ENCODE results near the gene PPIA.
A peak's percentile ranks its signal among the peaks of the same experiment; 100 is the strongest.
"Not testable (repeated sequence)": the region's sequence is repeated elsewhere in the genome, so short reads cannot be mapped to it uniquely, and the experiment has no call there.

Gene PPIA

GRCh38 chr7:44787762-44788161 lies 8.7 kb upstream of the PPIA start:
- Mint-ChIP-seq H3K27me3 (no peaks in the 10 kb centered on the region), H3K4me1 (peaks cover 6% of the 10 kb centered on the region), H3K4me3 (no peak overlapping the region), H3K27ac (peak overlapping the region; percentile 36), H3K36me3 (peaks cover 5% of the 10 kb centered on the region), H3K9me3 (peaks cover 5% of the 10 kb centered on the region)
- ATAC-seq (ENCODE audit: low read depth) (no peak), DNase-seq (ENCODE audit: low spot score in 2 of 2) (no peak)

GRCh38 chr7:44789990-44790389 lies 6.5 kb upstream of the PPIA start:
- ATAC-seq (ENCODE audit: low read depth) (no peak), DNase-seq (ENCODE audit: low spot score in 2 of 2) (no peak)
- H3K4me3 Mint-ChIP-seq, result no peak overlapping the region

DNA sequence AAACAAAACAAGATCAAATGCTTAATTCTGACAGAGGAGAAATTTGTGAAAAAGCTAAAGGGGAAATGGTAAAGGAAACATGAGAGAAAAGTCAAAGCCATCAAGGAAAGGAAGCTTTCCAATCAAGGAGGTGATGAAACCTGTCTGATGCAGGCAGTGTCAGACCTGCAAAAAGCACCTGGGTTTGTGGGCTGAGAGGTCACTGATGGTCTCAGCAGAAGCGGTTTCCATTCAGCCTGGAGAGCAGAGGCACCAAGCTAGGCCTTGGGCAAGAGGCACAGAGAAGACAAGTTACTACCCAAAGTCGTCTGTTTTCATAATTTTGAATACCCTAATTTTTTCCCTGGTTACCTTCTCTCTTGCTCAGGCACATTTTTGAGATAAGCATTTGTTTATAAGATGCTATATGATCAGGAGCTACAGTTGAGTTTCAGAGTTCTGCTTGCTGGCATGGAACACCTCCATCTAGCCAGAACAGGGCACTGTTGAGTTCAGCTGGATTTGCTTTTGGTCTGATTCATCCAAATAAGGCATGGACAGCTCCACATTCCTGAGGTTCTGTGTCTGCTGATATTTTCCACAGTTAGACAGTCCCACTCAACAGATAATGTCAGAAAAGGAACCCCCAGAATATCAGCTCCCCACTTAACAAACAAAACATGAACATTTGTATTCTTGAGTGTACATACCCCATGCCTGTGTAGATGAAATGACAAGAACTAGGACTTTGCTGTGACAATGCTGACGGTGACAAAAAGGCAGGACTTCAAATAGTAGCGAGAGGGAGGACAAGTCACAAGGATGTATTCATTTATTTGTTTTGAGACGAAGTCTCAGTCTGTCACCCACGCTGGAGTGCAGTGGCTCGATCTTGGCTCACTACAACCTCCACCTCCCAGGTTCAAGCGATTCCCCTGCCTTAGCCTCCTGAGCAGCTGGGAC lies 4.9 kb upstream of the PPIA start:
- ATAC-seq (ENCODE audit: low read depth) (no peak), DNase-seq (ENCODE audit: low spot score in 2 of 2) (no peak)
- no peak overlapping the region for H3K27ac Mint-ChIP-seq
- H3K36me3 Mint-ChIP-seq, result no peaks in the 10 kb centered on the region
- H3K4me3 Mint-ChIP-seq, result no peak overlapping the region
- H3K27me3 Mint-ChIP-seq, result no peaks in the 10 kb centered on the region
- H3K9me3 Mint-ChIP-seq, result no peaks in the 10 kb centered on the region
- peaks cover 6% of the 10 kb centered on the region for H3K4me1 Mint-ChIP-seq

More at GRCh38 chr7:44789990-44790389, 6.5 kb upstream of the PPIA start:
- H3K9me3 Mint-ChIP-seq, result no peaks in the 10 kb centered on the region
- no peaks in the 10 kb centered on the region for H3K36me3 Mint-ChIP-seq
- H3K4me1 Mint-ChIP-seq, result peaks cover 6% of the 10 kb centered on the region
- H3K27ac Mint-ChIP-seq, result no peak overlapping the region
- H3K27me3 Mint-ChIP-seq, result no peaks in the 10 kb centered on the region

- H3K9me3 Mint-ChIP-seq, result no peaks in the 10 kb centered on the region
- no peak for DNase-seq (ENCODE audit: low spot score in 2 of 2)
- peaks cover 12% of the 10 kb centered on the region for H3K4me1 Mint-ChIP-seq
- H3K27me3 Mint-ChIP-seq, result no peaks in the 10 kb centered on the region
- H3K36me3 Mint-ChIP-seq, result peaks cover 2% of the 10 kb centered on the region
- ATAC-seq (ENCODE audit: low read depth), result no peak
- H3K27ac Mint-ChIP-seq, result no peak overlapping the region
- H3K4me3 Mint-ChIP-seq, result no peak overlapping the region
Observed at GRCh38 chr7:44793919-44794318, 2.6 kb upstream of the PPIA start.

DNA sequence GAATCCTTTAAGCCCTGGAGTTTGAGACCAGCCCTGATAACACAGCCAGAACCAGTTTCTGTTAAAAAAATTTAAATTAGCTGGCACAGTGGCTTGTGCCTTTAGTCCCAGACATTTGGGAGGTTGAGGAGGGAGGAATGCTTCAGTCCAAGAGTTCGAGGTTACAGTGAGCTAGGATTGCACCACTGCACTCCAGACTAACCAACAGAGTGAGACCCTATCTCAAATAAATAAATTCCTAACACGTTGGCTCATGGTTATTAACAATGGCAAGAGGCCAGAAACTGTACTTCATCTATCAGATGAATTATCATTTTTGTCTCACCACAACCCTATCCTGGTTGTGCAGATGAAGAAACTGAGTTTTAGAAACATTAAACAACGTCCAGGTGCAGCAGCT lies 2.1 kb upstream of the PPIA start:
- peaks cover 13% of the 10 kb centered on the region for H3K4me1 Mint-ChIP-seq
- H3K36me3 Mint-ChIP-seq, result peaks cover 2% of the 10 kb centered on the region
- no peak for ATAC-seq (ENCODE audit: low read depth)
- H3K4me3 Mint-ChIP-seq, result no peak overlapping the region
- H3K9me3 Mint-ChIP-seq, result no peaks in the 10 kb centered on the region
- no peak overlapping the region for H3K27ac Mint-ChIP-seq
- no peak for DNase-seq (ENCODE audit: low spot score in 2 of 2)
- H3K27me3 Mint-ChIP-seq, result no peaks in the 10 kb centered on the region

DNA sequence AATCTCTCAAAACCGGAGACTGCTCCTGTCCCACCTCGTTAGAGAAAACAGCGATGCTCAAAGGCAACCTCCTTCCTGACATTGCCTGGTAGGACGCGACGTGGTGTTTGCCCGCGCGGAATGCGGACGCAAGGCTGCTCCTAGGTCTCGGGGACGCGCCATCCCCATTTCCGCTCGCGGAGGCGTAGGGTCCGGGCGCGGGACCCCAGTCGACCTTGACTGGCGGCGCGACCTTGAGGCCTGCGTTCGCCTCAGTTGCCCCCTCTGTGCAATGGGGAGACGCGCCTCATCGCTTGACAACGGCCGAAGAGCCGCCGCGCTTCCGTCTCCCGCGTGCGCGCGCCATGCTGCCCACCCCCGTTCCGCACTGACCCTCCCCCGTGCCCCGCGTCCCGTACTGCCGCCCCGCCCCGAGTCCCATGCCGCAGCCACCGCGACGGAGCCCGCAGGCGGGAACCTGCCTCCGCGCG lies 412 bp upstream of the PPIA start:
- ATAC-seq (ENCODE audit: low read depth) (peak; percentile 9), DNase-seq (ENCODE audit: low spot score in 2 of 2) (no peak)
- Mint-ChIP-seq H3K27ac (peak overlapping the region; percentile 97), H3K4me3 (peak overlapping the region; percentile 95), H3K36me3 (peaks cover 13% of the 10 kb centered on the region), H3K4me1 (peaks cover 16% of the 10 kb centered on the region), H3K27me3 (no peaks in the 10 kb centered on the region), H3K9me3 (no peaks in the 10 kb centered on the region)

DNA sequence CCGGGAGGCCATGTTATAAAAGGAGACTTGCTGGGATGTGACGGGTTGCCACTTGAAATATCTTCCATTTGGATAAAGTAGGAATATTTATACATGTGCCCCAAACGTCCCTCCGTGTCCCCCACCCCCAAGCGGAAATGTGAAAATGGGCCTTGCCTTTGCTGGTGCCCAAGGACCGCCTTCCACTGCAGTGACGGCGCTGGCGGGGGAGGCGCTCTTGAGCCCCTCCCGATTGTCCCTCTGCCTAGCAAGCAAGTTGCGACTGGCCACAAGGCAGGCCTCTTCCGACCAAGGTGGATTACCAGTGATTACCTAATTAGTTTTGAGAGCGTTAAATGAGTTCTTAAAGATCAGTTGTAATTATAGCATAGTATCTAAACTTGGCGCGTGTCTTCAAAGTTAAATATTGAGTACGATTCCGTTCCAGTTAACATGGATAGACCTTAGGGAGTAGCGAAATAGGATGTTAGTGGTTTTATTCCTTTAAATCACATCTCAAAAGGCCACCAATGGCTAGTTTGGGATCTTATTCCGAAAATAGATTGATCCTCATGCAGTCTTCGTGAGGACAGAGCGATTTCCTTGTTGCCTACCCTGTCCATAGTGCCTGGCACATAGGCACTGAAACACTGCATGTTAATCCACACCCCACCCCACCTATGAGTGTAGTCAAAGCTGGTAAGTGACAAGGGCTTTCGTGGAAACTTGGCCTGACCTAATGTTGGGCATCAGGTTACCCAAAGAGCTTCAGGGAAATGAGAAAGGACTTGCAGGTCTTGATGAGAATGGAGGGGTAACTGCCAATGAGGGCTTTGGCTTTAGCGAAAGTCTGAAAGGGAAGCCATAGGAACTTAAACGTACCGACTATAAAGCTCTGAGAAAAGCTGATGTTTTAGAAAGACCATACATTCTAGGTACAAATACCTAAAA lies 1.1 kb downstream of the PPIA start:
- peak overlapping the region; percentile 95 for H3K4me3 Mint-ChIP-seq
- H3K36me3 Mint-ChIP-seq, result peaks cover 20% of the 10 kb centered on the region
- peak; percentile 70 to 71 for DNase-seq (ENCODE audit: low spot score in 2 of 2)
- peak overlapping the region; percentile 97 for H3K27ac Mint-ChIP-seq
- H3K27me3 Mint-ChIP-seq, result no peaks in the 10 kb centered on the region
- peak; percentile 51 for ATAC-seq (ENCODE audit: low read depth)
- H3K9me3 Mint-ChIP-seq, result no peaks in the 10 kb centered on the region
- H3K4me1 Mint-ChIP-seq, result peaks cover 16% of the 10 kb centered on the region

DNA sequence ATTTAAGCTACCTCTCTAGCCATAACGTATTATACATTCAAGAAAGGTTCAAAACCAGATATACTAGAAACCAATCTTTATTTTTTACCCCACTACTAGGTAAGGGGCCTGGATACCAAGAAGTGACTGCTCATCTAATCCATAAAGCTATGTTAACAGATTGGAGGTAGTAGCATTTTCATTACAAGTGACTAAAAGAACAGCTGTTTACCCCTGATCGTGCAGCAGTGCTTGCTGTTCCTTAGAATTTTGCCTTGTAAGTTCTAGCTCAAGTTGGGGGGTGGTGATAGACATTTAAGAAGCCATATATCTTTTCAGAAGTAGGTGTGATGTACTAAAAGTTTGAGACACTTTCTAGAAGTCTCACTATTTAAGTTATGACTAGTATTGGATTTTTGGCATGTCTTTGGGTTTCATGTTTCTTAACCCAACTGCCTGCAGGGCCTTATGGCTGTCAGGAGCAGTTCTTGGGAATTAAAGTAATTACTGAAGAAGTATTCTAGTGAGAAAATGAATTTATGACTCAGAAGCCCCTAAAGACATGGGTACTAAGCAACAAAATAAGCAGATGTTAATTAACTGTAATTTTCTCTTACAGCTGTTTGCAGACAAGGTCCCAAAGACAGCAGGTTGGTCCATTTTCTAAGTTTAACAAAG lies 2.3 kb downstream of the PPIA start:
- Mint-ChIP-seq H3K4me1 (peaks cover 18% of the 10 kb centered on the region), H3K9me3 (no peaks in the 10 kb centered on the region), H3K27ac (peak overlapping the region; percentile 97), H3K36me3 (peaks cover 22% of the 10 kb centered on the region), H3K4me3 (peak overlapping the region; percentile 95), H3K27me3 (no peaks in the 10 kb centered on the region)
- no peak for ATAC-seq (ENCODE audit: low read depth)
- no peak for DNase-seq (ENCODE audit: low spot score in 2 of 2)

GRCh38 chr7:44799939-44800338 lies 3.5 kb downstream of the PPIA start:
- ATAC-seq (ENCODE audit: low read depth) (no peak), DNase-seq (ENCODE audit: low spot score in 2 of 2) (no peak)
- Mint-ChIP-seq H3K36me3 (peaks cover 22% of the 10 kb centered on the region), H3K4me1 (peaks cover 18% of the 10 kb centered on the region), H3K27ac (peak overlapping the region; percentile 64), H3K9me3 (no peaks in the 10 kb centered on the region), H3K4me3 (no peak overlapping the region), H3K27me3 (no peaks in the 10 kb centered on the region)

DNA sequence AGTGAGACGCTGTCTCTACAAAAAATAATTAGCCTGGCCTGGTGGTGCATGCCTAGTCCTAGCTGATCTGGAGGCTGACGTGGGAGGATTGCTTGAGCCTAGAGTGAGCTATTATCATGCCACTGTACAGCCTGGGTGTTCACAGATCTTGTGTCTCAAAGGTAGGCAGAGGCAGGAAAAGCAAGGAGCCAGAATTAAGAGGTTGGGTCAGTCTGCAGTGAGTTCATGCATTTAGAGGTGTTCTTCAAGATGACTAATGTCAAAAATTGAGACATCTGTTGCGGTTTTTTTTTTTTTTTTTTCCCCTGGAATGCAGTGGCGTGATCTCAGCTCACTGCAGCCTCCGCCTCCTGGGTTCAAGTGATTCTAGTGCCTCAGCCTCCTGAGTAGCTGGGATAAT lies 5.4 kb downstream of the PPIA start:
- Mint-ChIP-seq H3K36me3 (peaks cover 22% of the 10 kb centered on the region), H3K27me3 (no peaks in the 10 kb centered on the region), H3K9me3 (no peaks in the 10 kb centered on the region), H3K4me1 (peaks cover 18% of the 10 kb centered on the region), H3K4me3 (no peak overlapping the region), H3K27ac (no peak overlapping the region)
- DNase-seq (ENCODE audit: low spot score in 2 of 2) (no peak), ATAC-seq (ENCODE audit: low read depth) (no peak)

GRCh38 chr7:44802418-44803025 lies 6.0 kb downstream of the PPIA start:
- Mint-ChIP-seq H3K4me1 (peaks cover 15% of the 10 kb centered on the region), H3K9me3 (no peaks in the 10 kb centered on the region), H3K4me3 (no peak overlapping the region), H3K36me3 (peaks cover 22% of the 10 kb centered on the region), H3K27me3 (no peaks in the 10 kb centered on the region), H3K27ac (no peak overlapping the region)
- ATAC-seq (ENCODE audit: low read depth) (no peak), DNase-seq (ENCODE audit: low spot score in 2 of 2) (no peak)

DNA sequence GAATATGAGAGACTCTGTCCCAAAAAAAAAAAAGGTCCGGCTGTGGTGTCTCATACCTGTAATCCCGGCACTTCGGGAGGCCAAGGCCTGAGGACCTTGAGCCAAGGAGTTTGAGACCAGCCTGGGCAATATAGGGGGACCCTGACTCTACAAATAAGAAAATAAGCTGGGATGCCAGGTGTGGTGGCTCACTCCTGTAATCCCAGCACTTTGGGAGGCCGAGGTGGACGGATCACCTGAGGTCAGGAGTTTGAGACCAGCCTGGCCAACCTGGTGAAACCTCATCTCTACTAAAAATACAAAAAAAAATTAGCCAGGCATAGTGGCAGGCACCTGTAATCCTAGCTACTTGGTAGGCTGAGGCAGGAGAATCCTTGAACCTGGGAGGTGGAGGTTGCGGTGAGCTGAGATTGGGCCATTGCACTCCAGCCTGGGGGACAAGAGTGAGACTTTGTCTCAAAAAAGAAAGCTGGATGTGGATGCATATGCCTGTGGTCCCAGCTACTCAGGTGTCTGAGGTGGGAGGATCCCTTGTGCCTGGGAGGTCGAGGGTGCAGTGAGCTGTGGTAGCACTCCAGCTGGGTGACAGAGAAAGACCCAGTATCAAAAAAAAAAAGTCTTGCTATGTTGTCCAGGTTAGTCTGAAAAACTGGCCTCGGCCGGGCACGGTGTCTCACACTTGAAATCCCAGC lies 7.5 kb downstream of the PPIA start:
- H3K27ac Mint-ChIP-seq; DNase-seq (ENCODE audit: low spot score in 2 of 2); ATAC-seq (ENCODE audit: low read depth); H3K27me3 Mint-ChIP-seq; H3K9me3 Mint-ChIP-seq; H3K4me1 Mint-ChIP-seq; H3K4me3 Mint-ChIP-seq: not testable (repeated sequence)
- peaks cover 21% of the 10 kb centered on the region for H3K36me3 Mint-ChIP-seq

DNA sequence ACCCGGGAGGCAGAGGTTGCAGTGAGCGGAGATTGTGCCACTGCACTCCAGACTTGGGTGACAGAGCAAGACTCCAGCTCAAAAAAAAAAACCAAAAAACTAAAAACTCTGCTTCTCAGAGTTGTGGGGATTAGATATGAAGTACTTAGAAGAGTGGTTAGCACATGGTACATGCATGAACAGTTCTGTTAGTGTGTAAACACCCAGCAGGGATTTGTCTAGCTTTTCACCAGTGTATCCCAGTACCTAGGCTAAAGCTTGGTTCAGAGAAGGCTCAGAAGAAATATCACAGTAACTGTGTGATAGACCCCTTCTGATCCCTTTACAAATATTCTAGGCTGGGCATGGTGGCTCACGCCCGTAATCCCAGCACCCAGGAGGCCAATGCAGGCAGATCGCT lies 9.5 kb downstream of the PPIA start:
- ATAC-seq (ENCODE audit: low read depth), result no peak
- Mint-ChIP-seq H3K4me3 (no peak overlapping the region), H3K27me3 (no peaks in the 10 kb centered on the region), H3K27ac (no peak overlapping the region), H3K4me1 (peaks cover 2% of the 10 kb centered on the region), H3K9me3 (no peaks in the 10 kb centered on the region), H3K36me3 (peaks cover 10% of the 10 kb centered on the region)
- DNase-seq (ENCODE audit: low spot score in 2 of 2), result no peak

Measured in memory B cell (primary cell).